Lower lobe of right lung (tissue), 2 donors: ENCODE measurements around the gene PNPLA2. TPM values are rescaled to one million over a fixed set of nuclear protein-coding genes. Genes with fewer than 3 reads are reported as not detected.

ENCODE experiments used
- ATAC-seq, 2 donors: fragments of 200-7000 bp; cut with Tn5 transposase; one replicate each; pipeline ENCODE4 v1.9.1; 2020 to 2022; ENCODE audit warnings: mild to moderate bottlenecking in 2 of 2, moderate library complexity in 2 of 2
- DNase-seq: peaks from one replicate; pipeline ENCODE4 v3.0.0-alpha.2; 2020
- H3K27ac ChIP-seq: fragments of 200-600 bp; one replicate; pipeline ENCODE4 v1.8.0; 2022
- H3K27me3 ChIP-seq: fragments of 200-600 bp; one replicate; pipeline ENCODE4 v1.8.0; 2022; ENCODE audit warnings: low read depth
- H3K36me3 ChIP-seq: fragments of 200-600 bp; one replicate; pipeline ENCODE4 v1.8.0; 2022; ENCODE audit warnings: mild to moderate bottlenecking
- H3K4me1 ChIP-seq: fragments of 200-600 bp; one replicate; pipeline ENCODE4 v1.8.0; 2022
- H3K4me3 ChIP-seq: fragments of 200-600 bp; one replicate; pipeline ENCODE4 v1.8.0; 2022; ENCODE audit warnings: mild to moderate bottlenecking
- H3K9me3 ChIP-seq: fragments of 200-600 bp; one replicate; pipeline ENCODE4 v1.8.0; 2022
- intact Hi-C: fragments of 100-400 bp; cut with DNase I; formaldehyde crosslinking; loops from one replicate; pipeline ENCODE4 v1.11.0; 2022
- total RNA-seq: library from RNA; stranded (reverse); fragmentation: NEBNext Ultra II Directional; extraction: Animal tissue kit (Norgen Biotek cat#: 25700); gene quantifications from one replicate; pipeline ENCODE4 v1.2.1, GENCODE V29; 2021
- TF ChIP-seq, protein P1 (sequence below): fragments of 200-600 bp; IDR thresholded peaks from one replicate; pipeline ENCODE4 v1.8.0; 2022; ENCODE audit warnings: antibody characterized with exemption, mild to moderate bottlenecking
- donor health status: DM: no; HTN: yes; CAD: no; lungs with severe emphysema.

The PNPLA2 gene
- total RNA-seq, 1 donor from 2014 or later: 137 TPM

DNA sequence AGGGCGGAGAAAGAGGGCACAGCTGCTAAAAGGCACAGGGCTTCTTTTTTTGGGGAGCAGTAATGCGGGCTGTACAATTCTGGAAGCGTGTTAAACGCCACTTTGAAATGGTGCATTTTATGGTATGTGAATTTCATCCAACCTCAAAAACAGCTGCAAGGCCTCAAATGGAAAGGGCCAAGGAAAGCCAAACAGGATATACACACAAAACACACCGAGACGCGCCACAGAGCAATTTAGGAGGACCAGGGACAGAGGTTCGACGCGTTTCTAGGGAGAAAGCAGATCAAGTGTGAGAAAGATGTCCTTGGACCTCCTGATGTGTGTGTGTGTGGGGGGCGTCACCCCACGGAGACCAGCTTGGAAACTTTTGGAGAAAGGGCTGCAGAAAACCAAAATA, 55.0 kb downstream of the PNPLA2 start:
- DNase-seq: no peak
- intact Hi-C loops: no loop called here
- Histone ChIP-seq H3K4me1 (no peaks in the 10 kb centered on the region), H3K4me3 (no peak overlapping the region), H3K27me3 (no peaks in the 10 kb centered on the region), H3K9me3 (no peaks in the 10 kb centered on the region), H3K27ac (no peak overlapping the region), H3K36me3 (peaks cover 11% of the 10 kb centered on the region)
- TF ChIP-seq, protein P1, sequence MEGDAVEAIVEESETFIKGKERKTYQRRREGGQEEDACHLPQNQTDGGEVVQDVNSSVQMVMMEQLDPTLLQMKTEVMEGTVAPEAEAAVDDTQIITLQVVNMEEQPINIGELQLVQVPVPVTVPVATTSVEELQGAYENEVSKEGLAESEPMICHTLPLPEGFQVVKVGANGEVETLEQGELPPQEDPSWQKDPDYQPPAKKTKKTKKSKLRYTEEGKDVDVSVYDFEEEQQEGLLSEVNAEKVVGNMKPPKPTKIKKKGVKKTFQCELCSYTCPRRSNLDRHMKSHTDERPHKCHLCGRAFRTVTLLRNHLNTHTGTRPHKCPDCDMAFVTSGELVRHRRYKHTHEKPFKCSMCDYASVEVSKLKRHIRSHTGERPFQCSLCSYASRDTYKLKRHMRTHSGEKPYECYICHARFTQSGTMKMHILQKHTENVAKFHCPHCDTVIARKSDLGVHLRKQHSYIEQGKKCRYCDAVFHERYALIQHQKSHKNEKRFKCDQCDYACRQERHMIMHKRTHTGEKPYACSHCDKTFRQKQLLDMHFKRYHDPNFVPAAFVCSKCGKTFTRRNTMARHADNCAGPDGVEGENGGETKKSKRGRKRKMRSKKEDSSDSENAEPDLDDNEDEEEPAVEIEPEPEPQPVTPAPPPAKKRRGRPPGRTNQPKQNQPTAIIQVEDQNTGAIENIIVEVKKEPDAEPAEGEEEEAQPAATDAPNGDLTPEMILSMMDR: no peak
- no peak for ATAC-seq

Other genes starting within 250 kb of the PNPLA2 start
- 31.5 TPM for gene PHRF1, start 242.4 kb upstream of the PNPLA2 start, total RNA-seq
- gene IRF7, start 203.0 kb upstream of the PNPLA2 start, total RNA-seq: 84.8 TPM
- gene CDHR5, start 194.0 kb upstream of the PNPLA2 start, total RNA-seq: not detected
- gene SCT, start 191.7 kb upstream of the PNPLA2 start, total RNA-seq: not detected
- gene DRD4, start 181.6 kb upstream of the PNPLA2 start, total RNA-seq: 1.3 TPM
- 32.0 TPM for gene DEAF1, start 123.7 kb upstream of the PNPLA2 start, total RNA-seq
- gene TMEM80, start 123.1 kb upstream of the PNPLA2 start, total RNA-seq: 33.9 TPM
- gene EPS8L2, start 112.7 kb upstream of the PNPLA2 start, total RNA-seq: 156 TPM
- gene TALDO1, start 71.5 kb upstream of the PNPLA2 start, total RNA-seq: 218 TPM
- gene GATD1, start 41.4 kb upstream of the PNPLA2 start, total RNA-seq: 46.7 TPM
- gene CEND1, start 28.8 kb upstream of the PNPLA2 start, total RNA-seq: not detected
- 18.2 TPM for gene SLC25A22, start 20.6 kb upstream of the PNPLA2 start, total RNA-seq
- gene PIDD1, start 13.7 kb upstream of the PNPLA2 start, total RNA-seq: 12.6 TPM
- gene RPLP2, start 8.9 kb upstream of the PNPLA2 start, total RNA-seq: 1,518 TPM
- 43.6 TPM for gene CRACR2B, start 9.0 kb downstream of the PNPLA2 start, total RNA-seq
- gene CD151, start 14.0 kb downstream of the PNPLA2 start, total RNA-seq: 387 TPM
- gene POLR2L, start 23.6 kb downstream of the PNPLA2 start, total RNA-seq: 127 TPM
- 140 TPM for gene TSPAN4, start 23.9 kb downstream of the PNPLA2 start, total RNA-seq
- gene CHID1, start 91.9 kb downstream of the PNPLA2 start, total RNA-seq: 65.0 TPM
- gene AP2A2, start 107.0 kb downstream of the PNPLA2 start, total RNA-seq: 130 TPM
- gene MUC6, start 217.8 kb downstream of the PNPLA2 start, total RNA-seq: 0.09 TPM